NCI-H1436 treated with DMSO at 0.1 percent for 48 hours (cell line): ENCODE results near the gene TJP3.

Experiments used
- DNase-seq: peaks from one replicate; lab custom pipeline; 2025; lab: John Stamatoyannopoulos, UW

Gene TJP3

GRCh38 chr19:3690551-3691371, 17.4 kb upstream of the TJP3 start:
- DNase-seq, result no peak

GRCh38 chr19:3691372-3691716, 16.8 kb upstream of the TJP3 start:
- no peak for DNase-seq

- no peak for DNase-seq
These were observed 16.5 kb upstream of the TJP3 start for GRCh38 chr19:3691726-3692125.

GRCh38 chr19:3692141-3693024, 15.8 kb upstream of the TJP3 start:
- no peak for DNase-seq

GRCh38 chr19:3693025-3693925, 14.9 kb upstream of the TJP3 start:
- DNase-seq, result no peak

GRCh38 chr19:3694361-3695123, 13.6 kb upstream of the TJP3 start:
- no peak for DNase-seq

GRCh38 chr19:3695124-3695733, 13.0 kb upstream of the TJP3 start:
- DNase-seq, result no peak

GRCh38 chr19:3695986-3696659, 12.1 kb upstream of the TJP3 start:
- DNase-seq, result no peak

- DNase-seq, result no peak
These were observed 11.6 kb upstream of the TJP3 start for GRCh38 chr19:3696660-3696995.

GRCh38 chr19:3697094-3697493, 11.1 kb upstream of the TJP3 start:
- no peak for DNase-seq

GRCh38 chr19:3697671-3698385, 10.4 kb upstream of the TJP3 start:
- DNase-seq, result no peak

- no peak for DNase-seq
These were observed 9.7 kb upstream of the TJP3 start for GRCh38 chr19:3698386-3698950.

- DNase-seq, result no peak
These were observed 9.0 kb upstream of the TJP3 start for GRCh38 chr19:3698974-3699740.

- DNase-seq, result no peak
These were observed 8.4 kb upstream of the TJP3 start for GRCh38 chr19:3699741-3700241.

GRCh38 chr19:3700242-3701032, 7.7 kb upstream of the TJP3 start, which contains the start of gene PIP5K1C:
Gene PIP5K1C (minus strand): TSS chr19:3700468. CDS start chr19:3700390, 78 bp downstream.
- peak; percentile 21 for DNase-seq

- DNase-seq, result no peak
These were observed 7.0 kb upstream of the TJP3 start for GRCh38 chr19:3701200-3701599.

GRCh38 chr19:3707868-3708206, 347 bp upstream of the TJP3 start:
- DNase-seq, result no peak
